CD4-positive, alpha-beta memory T cell (primary cell): ENCODE measurements around the gene DAZAP1. TPM values are rescaled to one million over a fixed set of nuclear protein-coding genes. Genes with fewer than 3 reads are reported as not detected.

Experiments
- CTCF ChIA-PET: fragments of 350-600 bp; sonication (Branson Sonifier 250); formaldehyde crosslinking; loops from one replicate; lab custom pipeline; 2021; ENCODE audit warnings: inconsistent platforms; ENCODE audit not compliant: partially characterized antibody; lab: Charles Lee
- POLR2A ChIA-PET: fragments of 350-600 bp; sonication (Branson Sonifier 250); formaldehyde crosslinking; loops from one replicate; lab custom pipeline; 2021; ENCODE audit not compliant: partially characterized antibody; lab: Charles Lee
- DNase-seq, 5 donors: peaks; one replicate each; pipeline versions ENCODE4 v3.0.0 to v3.0.0-alpha.2; 2020 to 2022; ENCODE audit warnings: mixed read lengths in 1 of 5
- H3K27ac ChIP-seq: one replicate; pipeline ENCODE4 v1.7.0; 2013; ENCODE audit warnings: low read depth, low read length
- H3K27me3 ChIP-seq: 2 replicates; pipeline ENCODE4 v1.7.0; 2013; ENCODE audit warnings: mild to moderate bottlenecking, low read length, moderate library complexity; ENCODE audit not compliant: insufficient read depth
- H3K36me3 ChIP-seq: 2 replicates; pipeline ENCODE4 v1.7.0; 2013; ENCODE audit warnings: mild to moderate bottlenecking, low read length, moderate library complexity; ENCODE audit not compliant: insufficient read depth
- H3K4me1 ChIP-seq: 2 replicates; pipeline ENCODE4 v1.7.0; 2013; ENCODE audit warnings: mild to moderate bottlenecking, low read length, moderate library complexity; ENCODE audit not compliant: insufficient read depth
- H3K4me3 ChIP-seq, 2 donors: one replicate each; pipeline ENCODE4 v1.7.0; 2013; ENCODE audit warnings: low read length in 2 of 2, mild to moderate bottlenecking in 1 of 2
- H3K9me3 ChIP-seq, 2 donors: one replicate each; pipeline ENCODE4 v1.7.0; 2013; ENCODE audit warnings: low read length in 2 of 2, control low read depth in 1 of 2; ENCODE audit not compliant: control insufficient read depth in 1 of 2
- H3K27ac Mint-ChIP-seq, 7 donors: one replicate each; pipeline ENCODE4 v1.8.0; 2020 to 2021; ENCODE audit warnings: mixed read lengths in 7 of 7, mild to moderate bottlenecking in 6 of 7, inconsistent platforms in 3 of 7, moderate library complexity in 3 of 7
- H3K27me3 Mint-ChIP-seq, 2 donors: one replicate each; pipeline ENCODE4 v1.8.0; 2020 to 2021; ENCODE audit warnings: mixed read lengths in 2 of 2
- H3K36me3 Mint-ChIP-seq, 2 donors: one replicate each; pipeline ENCODE4 v1.8.0; 2020 to 2021; ENCODE audit warnings: mixed read lengths in 2 of 2, inconsistent platforms in 1 of 2, mild to moderate bottlenecking in 1 of 2
- H3K4me1 Mint-ChIP-seq, 4 donors: one replicate each; pipeline ENCODE4 v1.8.0; 2020 to 2021; ENCODE audit warnings: mixed read lengths in 4 of 4, mild to moderate bottlenecking in 1 of 4
- H3K4me3 Mint-ChIP-seq, 8 donors: one replicate each; pipeline ENCODE4 v1.8.0; 2020 to 2021; ENCODE audit warnings: mixed read lengths in 8 of 8, mild to moderate bottlenecking in 7 of 8, moderate library complexity in 6 of 8, inconsistent platforms in 3 of 8
- H3K9me3 Mint-ChIP-seq, 8 donors: one replicate each; pipeline ENCODE4 v1.8.0; 2020 to 2021; ENCODE audit warnings: mixed read lengths in 8 of 8, mild to moderate bottlenecking in 5 of 8, inconsistent platforms in 3 of 8, moderate library complexity in 1 of 8
- intact Hi-C: fragments of 100-400 bp; cut with micrococcal nuclease; formaldehyde crosslinking; loops from one replicate; pipeline ENCODE4 v1.15.1; 2023
- polyA plus RNA-seq, 2 donors: library from polyadenylated mRNA; unstranded; fragments of 300-500 nt; fragmentation: Illumina TruSeq; gene quantifications; one replicate each; pipeline ENCODE4 v1.2.3, GENCODE V29; 2021
- total RNA-seq, 2 experiments: library from RNA; stranded (reverse); gene quantifications; one replicate each; pipeline ENCODE4 v1.2.3, GENCODE V29; 2021

DAZAP1 gene
- total and polyA plus RNA-seq, 4 experiments from 2014 or later: 2.5 to 152 (median 76.1) TPM

DNA sequence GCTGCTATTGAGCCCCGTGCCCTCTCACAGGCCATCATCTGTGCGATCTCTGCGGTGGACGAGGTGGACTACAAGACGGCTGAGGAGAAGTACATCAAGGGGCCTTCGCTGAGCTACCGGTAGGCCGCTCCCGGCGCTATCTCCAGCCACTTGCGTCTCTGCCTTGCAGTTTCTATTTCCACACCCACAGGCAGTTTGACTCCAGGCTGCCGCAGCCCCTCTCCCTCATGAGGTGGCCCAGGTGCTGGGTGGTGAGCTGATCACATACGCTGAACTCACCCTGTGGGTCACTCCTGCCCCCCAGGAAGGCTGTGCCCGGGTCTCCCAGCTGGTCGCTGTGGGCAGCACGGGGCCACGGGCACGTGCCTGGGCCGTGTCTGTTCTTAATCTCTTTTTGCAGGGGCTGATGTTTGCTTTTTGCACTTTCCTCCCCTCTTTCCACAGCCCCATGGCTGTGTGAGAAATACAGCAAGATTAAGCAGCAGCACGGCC lies 34.3 kb upstream of the DAZAP1 start:
- Mint-ChIP-seq H3K4me1 (no peaks in the 10 kb centered on the region), H3K9me3 (no peaks in the 10 kb centered on the region), H3K36me3 (peaks cover 0 to 13% of the 10 kb centered on the region in 2 donors), H3K27ac (no peak overlapping the region), H3K4me3 (no peak overlapping the region), H3K27me3 (no peaks in the 10 kb centered on the region)
- Histone ChIP-seq H3K4me1 (no peaks in the 10 kb centered on the region), H3K4me3 (no peak overlapping the region), H3K36me3 (no peaks in the 10 kb centered on the region), H3K27me3 (no peaks in the 10 kb centered on the region), H3K27ac (no peak overlapping the region), H3K9me3 (no peaks in the 10 kb centered on the region)
- POLR2A ChIA-PET: interaction anchor here (0.6 to 1.7 kb wide), 2 partner anchors 10 to 161 kb away, joined by 3 to 4 read pairs; no protein-coding TSS in a partner anchor
- intact Hi-C loops: no loop called here
- CTCF ChIA-PET: interaction anchor here (1.3 to 2.2 kb wide), 4 partner anchors 14 to 129 kb away, joined by 3 to 15 read pairs (median 7); no protein-coding TSS in a partner anchor
- DNase-seq: no peak

DNA sequence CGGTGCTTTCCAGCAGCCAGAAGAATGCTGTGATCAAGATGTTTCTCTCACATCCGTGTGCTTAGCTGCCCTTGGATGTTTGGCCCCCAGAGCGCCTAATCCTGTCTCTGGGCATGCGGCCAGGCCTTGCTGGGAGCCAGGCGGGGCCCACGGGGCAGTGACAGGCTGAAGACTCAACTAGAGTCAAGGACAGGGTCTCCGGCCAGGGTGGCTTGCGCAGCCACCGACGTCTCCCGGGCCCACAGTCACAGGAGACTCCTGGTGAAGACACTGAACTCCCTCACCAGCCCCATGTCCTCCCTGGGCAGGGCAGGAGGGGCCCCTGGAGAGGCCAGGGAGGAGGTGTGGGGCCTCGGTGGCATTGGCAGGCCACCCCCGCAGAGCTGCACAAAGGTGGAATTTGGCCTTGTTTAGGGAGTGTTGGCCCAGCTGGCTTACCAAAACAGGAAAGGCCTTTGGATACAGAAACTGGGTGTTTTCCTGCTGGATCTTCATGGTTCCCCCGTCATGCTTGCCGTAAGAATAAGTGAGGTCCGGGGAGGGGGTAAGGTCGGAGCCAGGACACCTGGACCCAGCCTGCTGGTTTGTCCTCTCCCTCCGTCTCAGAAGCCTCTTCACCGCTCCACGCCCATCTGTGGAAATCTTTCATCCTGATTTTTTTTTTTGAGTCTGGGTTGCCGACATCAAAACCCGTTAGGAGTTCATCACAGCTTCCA lies 33.7 kb upstream of the DAZAP1 start:
- Mint-ChIP-seq H3K4me3 (no peak overlapping the region), H3K9me3 (no peaks in the 10 kb centered on the region), H3K27me3 (no peaks in the 10 kb centered on the region), H3K27ac (no peak overlapping the region), H3K36me3 (peaks cover 0 to 11% of the 10 kb centered on the region in 2 donors), H3K4me1 (no peaks in the 10 kb centered on the region)
- no peak overlapping the region for H3K27ac ChIP-seq
- DNase-seq: no peak
- no peaks in the 10 kb centered on the region for H3K9me3 ChIP-seq
- ChIA-PET CTCF (interaction anchor here (1.3 to 2.2 kb wide), 2 partner anchors 94 to 130 kb away, joined by 10 to 15 read pairs; no protein-coding TSS in a partner anchor), POLR2A (no interaction called here)
- H3K36me3 ChIP-seq: no peaks in the 10 kb centered on the region
- H3K4me3 ChIP-seq: no peak overlapping the region
- intact Hi-C loops: no loop called here
- no peaks in the 10 kb centered on the region for H3K4me1 ChIP-seq
- no peaks in the 10 kb centered on the region for H3K27me3 ChIP-seq

GRCh38 chr19:1374250-1374577 lies 33.2 kb upstream of the DAZAP1 start:
- Mint-ChIP-seq H3K36me3 (peaks cover 0 to 11% of the 10 kb centered on the region in 2 donors), H3K9me3 (no peaks in the 10 kb centered on the region), H3K27ac (no peak overlapping the region), H3K27me3 (no peaks in the 10 kb centered on the region), H3K4me3 (no peak overlapping the region), H3K4me1 (no peaks in the 10 kb centered on the region)
- H3K9me3 ChIP-seq: no peaks in the 10 kb centered on the region
- H3K27me3 ChIP-seq: no peaks in the 10 kb centered on the region
- no peaks in the 10 kb centered on the region for H3K36me3 ChIP-seq
- DNase-seq: no peak
- ChIA-PET POLR2A (no interaction called here), CTCF (no interaction called here)
- H3K4me3 ChIP-seq: no peak overlapping the region
- H3K4me1 ChIP-seq: no peaks in the 10 kb centered on the region
- intact Hi-C loops: no loop called here
- no peak overlapping the region for H3K27ac ChIP-seq

GRCh38 chr19:1376415-1376805 lies 31.0 kb upstream of the DAZAP1 start:
- Histone ChIP-seq H3K27ac (no peak overlapping the region), H3K27me3 (no peaks in the 10 kb centered on the region), H3K9me3 (no peaks in the 10 kb centered on the region), H3K36me3 (no peaks in the 10 kb centered on the region), H3K4me3 (no peak overlapping the region), H3K4me1 (no peaks in the 10 kb centered on the region)
- no peak for DNase-seq
- Mint-ChIP-seq H3K4me1 (no peaks in the 10 kb centered on the region), H3K9me3 (no peaks in the 10 kb centered on the region), H3K36me3 (peaks cover 0 to 9% of the 10 kb centered on the region in 2 donors), H3K27ac (peak overlapping the region in 1 of 7 donors; percentile 83), H3K4me3 (no peak overlapping the region), H3K27me3 (no peaks in the 10 kb centered on the region)
- ChIA-PET CTCF (no interaction called here), POLR2A (no interaction called here)
- intact Hi-C loops: no loop called here

GRCh38 chr19:1377176-1377964 lies 30.0 kb upstream of the DAZAP1 start:
- Histone ChIP-seq H3K36me3 (no peaks in the 10 kb centered on the region), H3K4me3 (no peak overlapping the region), H3K9me3 (no peaks in the 10 kb centered on the region), H3K27me3 (no peaks in the 10 kb centered on the region), H3K4me1 (no peaks in the 10 kb centered on the region), H3K27ac (no peak overlapping the region)
- H3K27me3 Mint-ChIP-seq: no peaks in the 10 kb centered on the region
- DNase-seq: no peak
- no peaks in the 10 kb centered on the region for H3K4me1 Mint-ChIP-seq
- POLR2A ChIA-PET: no interaction called here
- CTCF ChIA-PET: no interaction called here
- H3K9me3 Mint-ChIP-seq: no peaks in the 10 kb centered on the region
- intact Hi-C loops: no loop called here
- H3K36me3 Mint-ChIP-seq: peaks cover 0 to 6% of the 10 kb centered on the region in 2 donors
- no peak overlapping the region for H3K27ac Mint-ChIP-seq
- no peak overlapping the region for H3K4me3 Mint-ChIP-seq

DNA sequence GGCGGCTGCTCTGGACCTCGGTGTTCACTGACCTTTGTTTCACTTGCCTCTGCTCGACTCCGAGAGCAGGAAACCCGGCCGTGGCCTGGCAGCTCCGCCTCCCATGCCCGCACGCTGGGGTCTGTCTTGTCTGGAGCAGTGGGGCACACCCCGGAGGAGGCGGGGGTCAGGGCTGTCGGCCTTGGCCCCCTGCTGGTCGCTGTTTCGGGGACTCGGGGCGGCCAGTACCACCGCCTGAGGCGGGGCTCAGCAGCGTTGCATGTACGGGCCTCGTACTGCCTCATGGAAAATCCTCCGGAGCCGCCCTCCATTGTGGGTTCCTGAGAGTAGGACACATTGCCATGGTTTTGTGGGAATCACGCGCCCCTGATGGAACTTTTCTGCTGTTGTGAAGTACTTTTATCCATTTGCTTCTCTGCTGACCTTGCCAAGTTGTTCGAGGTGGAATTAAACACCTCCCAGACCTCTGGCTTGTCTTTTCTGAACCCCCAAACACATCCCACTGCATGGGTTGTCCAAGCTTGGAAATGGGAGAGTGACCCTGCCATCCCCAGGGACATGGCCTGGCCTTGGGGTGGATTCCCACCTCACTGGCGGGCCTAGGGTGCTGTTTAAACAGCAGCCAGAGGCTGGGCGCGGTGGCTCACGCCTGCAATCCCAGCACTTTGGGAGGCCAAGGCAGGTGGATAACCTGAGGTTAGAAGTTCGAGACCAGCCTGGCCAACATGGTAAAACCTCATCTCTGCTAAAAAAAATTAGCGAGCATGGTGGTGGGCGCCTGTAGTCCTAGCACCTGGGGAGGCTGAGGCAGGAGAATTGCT lies 29.2 kb upstream of the DAZAP1 start:
- Mint-ChIP-seq H3K27me3 (no peaks in the 10 kb centered on the region), H3K9me3 (peaks cover 0 to 4% (median 0%) of the 10 kb centered on the region in 8 donors), H3K36me3 (peaks cover 0 to 11% of the 10 kb centered on the region in 2 donors), H3K4me3 (no peak overlapping the region), H3K27ac (no peak overlapping the region), H3K4me1 (peaks cover 3 to 6% (median 5%) of the 10 kb centered on the region in 4 donors)
- Histone ChIP-seq H3K36me3 (no peaks in the 10 kb centered on the region), H3K27ac (no peak overlapping the region), H3K4me3 (no peak overlapping the region), H3K9me3 (no peaks in the 10 kb centered on the region), H3K4me1 (peaks cover 5% of the 10 kb centered on the region), H3K27me3 (no peaks in the 10 kb centered on the region)
- CTCF ChIA-PET: no interaction called here
- DNase-seq: no peak
- intact Hi-C loops: no loop called here
- POLR2A ChIA-PET: no interaction called here
